Thyroid gland (tissue), 4 donors: ENCODE results near the gene TMIGD3. TPM values are rescaled to one million over a fixed set of nuclear protein-coding genes. Genes with fewer than 3 reads are reported as not detected.
A peak's percentile ranks its signal among the peaks of the same experiment; 100 is the strongest.

Source experiments
- DNase-seq, 2 donors: peaks; one replicate each; pipeline ENCODE4 v3.0.0-alpha.2; 2019
- H3K27ac ChIP-seq, 3 donors: fragments of 200-600 bp; sonication (generic); 1 replicate in 2 of 3; 2 replicates in 1 of 3; pipeline ENCODE4 v1.5.1; 2016 to 2019; ENCODE audit warnings: mild to moderate bottlenecking in 1 of 3, moderate library complexity in 1 of 3
- H3K27me3 ChIP-seq: fragments of 200-600 bp; sonication (generic); one replicate; pipeline ENCODE4 v1.5.1; 2019
- H3K36me3 ChIP-seq, 2 donors: fragments of 200-600 bp; sonication (generic); one replicate each; pipeline ENCODE4 v1.5.1; 2016 to 2019
- H3K4me1 ChIP-seq, 2 donors: fragments of 200-600 bp; sonication (generic); one replicate each; pipeline ENCODE4 v1.5.1; 2017 to 2019
- H3K4me3 ChIP-seq, 3 donors: fragments of 200-600 bp; sonication (generic); replicated peaks in 1 of 3; 1 replicate in 2 of 3; 2 replicates in 1 of 3; pipeline ENCODE4 v1.5.1; 2016; ENCODE audit warnings: mild to moderate bottlenecking in 1 of 3
- H3K9me3 ChIP-seq: fragments of 200-600 bp; sonication (generic); one replicate; pipeline ENCODE4 v1.5.1; 2017
- CTCF ChIP-seq, 6 experiments: fragments of 200-600 bp in 3 of 6; fragments of 450-650 bp in 3 of 6; sonication (generic) in 3 of 6; IDR thresholded peaks; one replicate each; pipeline ENCODE4 v1.5.1; 2016 to 2019; ENCODE audit warnings: antibody characterized with exemption in 6 of 6, mild to moderate bottlenecking in 2 of 6, inconsistent platforms in 1 of 6, moderate library complexity in 1 of 6
- POLR2A ChIP-seq, 2 donors: fragments of 450-650 bp; IDR thresholded peaks; one replicate each; pipeline ENCODE4 v1.6.1; 2017; ENCODE audit warnings: antibody characterized with exemption in 2 of 2, mild to moderate bottlenecking in 2 of 2, moderate library complexity in 1 of 2
- WGBS, 2 donors: methylation state at CpG; one replicate each; pipeline ENCODE4 v1.1.5; 2017; 5-methylcytosine and 5-hydroxymethylcytosine counted together
- intact Hi-C: fragments of 100-400 bp; cut with DNase I; formaldehyde crosslinking; loops from one replicate; pipeline ENCODE4 v1.15.1; 2023
- total RNA-seq, 4 donors: library from RNA; depleted of rRNA; stranded (reverse); fragments of >200 nt; gene quantifications; one replicate each; pipeline ENCODE4 v1.2.3, GENCODE V29; 2016

TMIGD3 gene
- total RNA-seq, 4 donors from 2014 or later: 0.89 to 8.7 TPM; not detected in 2

- peak overlapping the region; percentile 52 to 86 (median 77) for H3K4me3 ChIP-seq
- 0 to 1% methylated on average over 8 of the region's 8 CpGs for WGBS, 2 donors
- peak overlapping the region; percentile 49 to 74 (median 71) for H3K27ac ChIP-seq
- TF ChIP-seq CTCF (IDR thresholded peaks at IDR 0.05) (no peak), POLR2A (IDR thresholded peaks at IDR 0.05) (no peak)
- H3K27me3 ChIP-seq: no peaks in the 10 kb centered on the region
- peaks cover 9 to 28% of the 10 kb centered on the region in 2 donors for H3K4me1 ChIP-seq
- no peaks in the 10 kb centered on the region for H3K9me3 ChIP-seq
- no peak for DNase-seq
- intact Hi-C loops: no loop called here
- peaks cover 6 to 9% of the 10 kb centered on the region in 2 donors for H3K36me3 ChIP-seq
These were observed 53.8 kb downstream of the TMIGD3 start for GRCh38 chr1:111449703-111450017.

GRCh38 chr1:111448918-111449702 lies 54.3 kb downstream of the TMIGD3 start, which contains the start of the genes ATP5PB and WDR77:
TSS of gene ATP5PB (plus strand) at chr1:111449464. CDS start at chr1:111449542, 78 bp downstream.
TSS of gene WDR77 (minus strand) at chr1:111449256. CDS start at chr1:111449169, 87 bp downstream.
- Histone ChIP-seq H3K27ac (peak within 1 kb of the TSS; percentile 49 to 74 (median 71)), H3K36me3 (peaks cover 8 to 9% of the 10 kb centered on the region in 2 donors), H3K4me1 (peaks cover 9 to 28% of the 10 kb centered on the region in 2 donors), H3K4me3 (peak within 1 kb of the TSS; percentile 67 to 86 (median 77)), H3K9me3 (no peaks in the 10 kb centered on the region), H3K27me3 (no peaks in the 10 kb centered on the region)
- DNase-seq: peak; percentile 94 to 95
- TF ChIP-seq CTCF (IDR thresholded peaks at IDR 0.05) (no peak), POLR2A (IDR thresholded peaks at IDR 0.05) (peak in 1 of 2 donors; percentile 51)
- 0 to 1% methylated on average over 33 to 52 of the region's 54 CpGs for WGBS, 2 donors
- intact Hi-C loops: no loop called here

DNA sequence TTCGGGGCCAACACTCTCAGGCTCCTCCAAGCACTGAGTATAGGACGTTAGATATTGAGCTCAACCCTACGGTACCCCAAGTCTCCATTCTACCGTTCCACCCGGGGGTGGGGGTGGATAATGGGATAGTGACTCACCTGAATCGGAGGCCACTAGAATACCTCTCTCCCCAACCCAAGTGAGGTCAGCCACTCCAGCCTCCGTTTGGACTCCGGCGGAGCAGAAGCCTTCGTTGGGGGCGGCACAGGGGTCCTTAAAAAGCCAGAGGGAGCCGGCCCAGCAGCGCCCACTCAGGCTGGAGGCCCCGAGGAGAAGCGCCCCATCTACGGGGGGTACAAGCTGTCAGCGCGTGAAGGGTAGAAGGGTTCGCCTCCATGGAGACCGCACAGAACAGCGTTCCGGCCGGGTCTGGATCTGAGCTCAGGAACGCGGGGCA lies 54.9 kb downstream of the TMIGD3 start:
- peak overlapping the region; percentile 67 to 86 (median 77) for H3K4me3 ChIP-seq
- 0 to 3% methylated on average over 21 to 25 of the region's 25 CpGs for WGBS, 2 donors
- DNase-seq: no peak
- no peaks in the 10 kb centered on the region for H3K27me3 ChIP-seq
- H3K27ac ChIP-seq: peak overlapping the region in 1 of 3 donors; percentile 60
- peaks cover 13 to 14% of the 10 kb centered on the region in 2 donors for H3K36me3 ChIP-seq
- intact Hi-C loops: no loop called here
- no peak for TF ChIP-seq CTCF (IDR thresholded peaks at IDR 0.05)
- no peak for TF ChIP-seq POLR2A (IDR thresholded peaks at IDR 0.05)
- no peaks in the 10 kb centered on the region for H3K9me3 ChIP-seq
- H3K4me1 ChIP-seq: peaks cover 9 to 28% of the 10 kb centered on the region in 2 donors

DNA sequence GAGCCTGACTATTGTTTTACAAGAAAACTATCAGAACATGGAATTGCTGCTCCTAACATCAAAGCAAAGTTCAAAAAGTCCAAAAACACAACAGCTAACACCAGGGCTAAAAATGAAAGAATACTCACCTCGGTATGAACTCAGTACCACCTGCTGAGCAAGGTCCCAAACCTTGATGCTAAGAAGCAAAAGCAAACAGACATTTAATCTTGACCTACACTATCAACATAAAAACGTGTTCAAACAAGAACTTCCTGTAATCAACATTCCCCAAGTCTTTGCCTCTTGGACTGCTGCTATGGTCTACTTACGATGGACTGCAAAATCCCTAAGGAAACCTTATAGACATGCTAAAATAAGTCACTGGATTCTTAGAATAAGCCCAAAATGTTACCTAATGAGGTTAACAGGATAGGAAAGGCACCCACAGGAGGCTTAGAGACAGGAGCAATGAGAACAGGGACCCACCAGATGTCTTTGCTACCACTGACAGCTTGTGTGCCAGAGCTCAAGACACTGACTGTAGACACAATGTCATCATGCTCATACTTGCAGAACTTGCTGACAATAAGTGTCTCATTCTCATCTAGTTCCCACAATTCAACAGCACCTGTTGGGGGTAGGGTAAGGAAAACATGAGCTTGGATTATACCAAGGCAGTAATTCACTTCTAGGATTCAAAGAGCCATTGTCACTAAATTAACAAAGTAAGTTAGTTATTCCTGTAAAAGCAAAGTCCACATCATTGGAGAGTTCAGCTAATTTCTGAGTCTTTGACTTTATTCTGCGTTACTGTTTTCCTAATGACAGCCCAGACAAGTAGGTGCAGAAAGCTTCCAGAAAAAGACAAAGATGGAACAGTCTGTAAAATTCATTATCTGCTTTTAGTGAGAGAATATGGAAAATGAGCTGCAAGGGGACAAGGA lies 56.2 kb downstream of the TMIGD3 start:
- 75 to 77% methylated on average over 4 of the region's 4 CpGs for WGBS, 2 donors
- no peaks in the 10 kb centered on the region for H3K9me3 ChIP-seq
- intact Hi-C loops: no loop called here
- H3K27ac ChIP-seq: no peak overlapping the region
- TF ChIP-seq POLR2A (IDR thresholded peaks at IDR 0.05) (no peak), CTCF (IDR thresholded peaks at IDR 0.05) (no peak)
- H3K27me3 ChIP-seq: no peaks in the 10 kb centered on the region
- H3K4me3 ChIP-seq: no peak overlapping the region
- peaks cover 22 to 27% of the 10 kb centered on the region in 2 donors for H3K36me3 ChIP-seq
- peaks cover 9 to 28% of the 10 kb centered on the region in 2 donors for H3K4me1 ChIP-seq
- DNase-seq: no peak
